SW480 (cell line): ENCODE measurements around the gene SMURF1.

Source experiments
- DNase-seq: peaks from one replicate; pipeline ENCODE4 v3.0.0-alpha.2; 2016; ENCODE audit warnings: low spot score

SMURF1 gene

DNA sequence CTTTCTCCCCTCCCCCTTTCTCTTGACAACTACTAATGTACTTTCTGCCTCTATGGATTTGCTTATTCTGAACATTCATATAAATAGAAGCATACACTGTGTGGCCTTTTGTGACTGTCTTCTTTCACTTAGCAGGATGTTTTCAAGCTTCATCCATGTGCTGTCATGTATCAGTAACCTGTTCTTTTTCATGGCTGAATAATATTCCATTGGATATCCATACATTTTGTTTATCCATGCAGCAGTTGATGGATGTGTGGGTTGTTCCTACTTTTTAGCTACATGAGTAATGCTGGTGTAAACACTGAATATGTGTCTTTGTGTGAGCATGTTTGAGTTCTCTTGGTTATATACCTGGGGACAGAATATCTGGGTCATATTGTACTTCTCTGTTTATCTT is 158.0 kb downstream of the SMURF1 start:
- no peak for DNase-seq

GRCh38 chr7:98985406-98985805 is 158.5 kb downstream of the SMURF1 start:
- DNase-seq, result no peak

- no peak for DNase-seq
These were observed 159.8 kb downstream of the SMURF1 start for GRCh38 chr7:98984126-98984525.

- DNase-seq, result no peak
These were observed 161.2 kb downstream of the SMURF1 start for GRCh38 chr7:98982686-98983085.

- DNase-seq, result no peak
These were observed 162.2 kb downstream of the SMURF1 start for GRCh38 chr7:98981701-98982100.

- DNase-seq, result no peak
These were observed 165.2 kb downstream of the SMURF1 start for GRCh38 chr7:98978672-98979071.
